Gastrocnemius medialis (tissue), 4 donors: Measurements from ENCODE around the gene HMCES.

Source experiments
- POLR2A ChIP-seq, 2 donors: fragments of 450-650 bp; IDR thresholded peaks; one replicate each; pipeline ENCODE4 v1.6.1; 2017; ENCODE audit warnings: antibody characterized with exemption in 2 of 2, mild to moderate bottlenecking in 2 of 2, moderate library complexity in 2 of 2
- TF ChIP-seq, protein P1 (sequence below), 5 experiments: fragments of 450-650 bp in 3 of 5; fragments of 200-600 bp in 2 of 5; sonication (generic) in 2 of 5; IDR thresholded peaks in 4 of 5; conservative IDR thresholded peaks in 1 of 5; 1 replicate in 4 of 5; 2 replicates in 1 of 5; pipeline ENCODE4 v1.5.1; 2016 to 2019; ENCODE audit warnings: antibody characterized with exemption in 5 of 5, mild to moderate bottlenecking in 3 of 5, moderate library complexity in 3 of 5

DNA sequence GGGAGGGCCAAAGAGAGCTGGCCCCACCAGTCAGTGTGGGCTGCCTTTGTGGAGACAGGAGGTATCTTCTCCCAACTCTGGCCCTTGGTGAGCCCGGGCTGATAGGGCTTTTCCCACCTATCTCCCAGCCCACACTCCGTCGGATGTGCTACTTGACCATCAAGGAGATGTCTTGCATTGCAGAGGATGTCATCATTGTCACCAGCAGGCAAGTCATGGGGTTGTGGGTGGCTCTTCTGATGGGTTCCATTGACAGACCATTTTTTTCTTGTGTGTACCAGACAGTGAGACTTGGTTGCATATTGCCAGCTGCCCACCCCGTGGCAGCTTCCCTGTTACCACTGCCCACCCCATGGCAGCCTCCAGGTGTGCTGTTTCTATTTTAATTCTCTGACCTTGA lies 25.9 kb upstream of the HMCES start:
- TF ChIP-seq POLR2A (IDR thresholded peaks at IDR 0.05): no peak
- TF ChIP-seq, protein P1, sequence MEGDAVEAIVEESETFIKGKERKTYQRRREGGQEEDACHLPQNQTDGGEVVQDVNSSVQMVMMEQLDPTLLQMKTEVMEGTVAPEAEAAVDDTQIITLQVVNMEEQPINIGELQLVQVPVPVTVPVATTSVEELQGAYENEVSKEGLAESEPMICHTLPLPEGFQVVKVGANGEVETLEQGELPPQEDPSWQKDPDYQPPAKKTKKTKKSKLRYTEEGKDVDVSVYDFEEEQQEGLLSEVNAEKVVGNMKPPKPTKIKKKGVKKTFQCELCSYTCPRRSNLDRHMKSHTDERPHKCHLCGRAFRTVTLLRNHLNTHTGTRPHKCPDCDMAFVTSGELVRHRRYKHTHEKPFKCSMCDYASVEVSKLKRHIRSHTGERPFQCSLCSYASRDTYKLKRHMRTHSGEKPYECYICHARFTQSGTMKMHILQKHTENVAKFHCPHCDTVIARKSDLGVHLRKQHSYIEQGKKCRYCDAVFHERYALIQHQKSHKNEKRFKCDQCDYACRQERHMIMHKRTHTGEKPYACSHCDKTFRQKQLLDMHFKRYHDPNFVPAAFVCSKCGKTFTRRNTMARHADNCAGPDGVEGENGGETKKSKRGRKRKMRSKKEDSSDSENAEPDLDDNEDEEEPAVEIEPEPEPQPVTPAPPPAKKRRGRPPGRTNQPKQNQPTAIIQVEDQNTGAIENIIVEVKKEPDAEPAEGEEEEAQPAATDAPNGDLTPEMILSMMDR (IDR thresholded peaks at IDR 0.05 in 4 of 5, conservative IDR thresholded peaks at IDR 0.05 in 1 of 5): no peak
